KMS-11 (cell line): Measurements from ENCODE around the gene UBE4A.

ENCODE experiments used
- H2AFZ ChIP-seq: fragments of 200-600 bp; sonication (generic); 2 replicates; pipeline ENCODE4 v1.6.1; 2016; ENCODE audit warnings: antibody characterized with exemption, mixed run types, low read depth
- H3K27ac ChIP-seq: fragments of 200-600 bp; sonication (generic); 2 replicates; pipeline ENCODE4 v1.6.1; 2016; ENCODE audit warnings: mild to moderate bottlenecking, mixed run types
- H3K27me3 ChIP-seq: fragments of 200-600 bp; sonication (generic); 2 replicates; pipeline ENCODE4 v1.6.1; 2017; ENCODE audit warnings: mild to moderate bottlenecking, low read depth, mixed run types, moderate library complexity; ENCODE audit not compliant: insufficient read depth
- H3K36me3 ChIP-seq: fragments of 200-600 bp; sonication (generic); 2 replicates; pipeline ENCODE4 v1.6.1; 2017; ENCODE audit warnings: mild to moderate bottlenecking, mixed run types; ENCODE audit not compliant: insufficient read depth
- H3K4me1 ChIP-seq: fragments of 200-600 bp; sonication (generic); 2 replicates; pipeline ENCODE4 v1.6.1; 2016; ENCODE audit warnings: mild to moderate bottlenecking, low read depth, mixed run types; ENCODE audit not compliant: poor library complexity, severe bottlenecking
- H3K4me2 ChIP-seq: fragments of 200-600 bp; sonication (generic); 2 replicates; pipeline ENCODE4 v1.7.0; 2016; ENCODE audit warnings: mild to moderate bottlenecking, mixed run types
- H3K4me3 ChIP-seq: fragments of 200-600 bp; sonication (generic); IDR thresholded peaks from 2 replicates; pipeline ENCODE4 v1.6.1; 2017; ENCODE audit warnings: low read depth, low read length, mixed read lengths; ENCODE audit not compliant: insufficient read depth
- H3K79me2 ChIP-seq: fragments of 200-600 bp; sonication (generic); 2 replicates; pipeline ENCODE4 v1.6.1; 2016; ENCODE audit warnings: low read depth, mixed run types; ENCODE audit not compliant: insufficient read depth
- H3K9ac ChIP-seq: fragments of 200-600 bp; sonication (generic); 2 replicates; pipeline ENCODE4 v1.6.1; 2016; ENCODE audit warnings: mild to moderate bottlenecking, mixed run types
- H4K20me1 ChIP-seq: fragments of 200-600 bp; sonication (generic); 2 replicates; pipeline ENCODE4 v1.6.1; 2016; ENCODE audit warnings: mild to moderate bottlenecking, mixed run types; ENCODE audit not compliant: insufficient read depth
- CTCF ChIP-seq: fragments of 200-600 bp; sonication (generic); conservative IDR thresholded peaks from 2 replicates; pipeline ENCODE4 v1.6.1; 2017; ENCODE audit warnings: low read depth, mild to moderate bottlenecking, antibody characterized with exemption, low read length, moderate library complexity, mixed read lengths

UBE4A gene

DNA sequence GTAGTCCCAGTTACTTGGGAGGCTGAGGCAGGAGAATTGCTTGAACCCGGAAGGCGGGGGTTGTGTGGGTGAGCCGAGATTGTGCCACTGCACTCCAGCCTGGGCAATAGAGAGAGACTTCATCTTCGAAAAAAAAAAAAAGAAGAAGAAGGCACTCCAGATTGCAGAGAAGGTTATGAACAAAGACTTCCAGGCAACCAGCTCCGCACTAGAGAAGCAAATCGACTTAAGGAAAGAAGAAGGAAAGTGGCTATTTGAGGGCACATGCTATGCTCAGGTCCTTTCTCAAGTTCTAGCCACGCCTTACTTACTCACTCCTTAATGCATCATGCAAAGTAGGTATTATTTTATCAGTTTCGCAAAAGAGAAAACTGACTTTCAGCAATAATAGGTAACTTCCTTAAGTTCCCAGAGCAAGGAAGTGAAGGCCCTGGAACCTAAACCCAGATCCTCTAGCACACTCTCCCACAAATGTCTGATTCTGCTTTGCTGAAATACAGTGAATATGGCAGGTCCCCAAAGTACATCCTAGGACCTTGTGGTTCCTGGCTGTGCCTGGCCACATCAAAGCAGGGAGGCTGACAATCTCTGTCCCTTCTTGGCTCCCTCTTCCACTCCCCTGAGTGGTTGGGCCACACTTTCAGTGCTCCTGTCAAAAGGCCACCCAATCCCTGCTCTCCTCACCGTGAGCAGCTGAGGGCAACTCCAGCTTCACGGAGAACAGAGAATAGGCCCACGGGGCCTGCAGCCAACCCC lies 40.6 kb upstream of the UBE4A start:
- H3K79me2 ChIP-seq = no peaks in the 10 kb centered on the region
- no peaks in the 10 kb centered on the region for H3K27me3 ChIP-seq
- no peak overlapping the region for H3K27ac ChIP-seq
- no peak overlapping the region for H3K4me3 ChIP-seq
- no peak overlapping the region for H3K9ac ChIP-seq
- peaks cover 18% of the 10 kb centered on the region for H3K4me1 ChIP-seq
- no peaks in the 10 kb centered on the region for H4K20me1 ChIP-seq
- H3K36me3 ChIP-seq = no peaks in the 10 kb centered on the region
- no peak overlapping the region for H3K4me2 ChIP-seq
- no peak for TF ChIP-seq CTCF
- H2AFZ ChIP-seq = no peak overlapping the region

- Histone ChIP-seq H3K4me2 (no peak overlapping the region), H3K4me3 (no peak overlapping the region), H3K27ac (no peak overlapping the region), H4K20me1 (no peaks in the 10 kb centered on the region), H2AFZ (no peak overlapping the region), H3K9ac (no peak overlapping the region), H3K79me2 (no peaks in the 10 kb centered on the region), H3K27me3 (no peaks in the 10 kb centered on the region), H3K4me1 (peaks cover 18% of the 10 kb centered on the region), H3K36me3 (no peaks in the 10 kb centered on the region)
- TF ChIP-seq CTCF = no peak
These were observed 40.1 kb upstream of the UBE4A start for GRCh38 chr11:118319337-118319707.

DNA sequence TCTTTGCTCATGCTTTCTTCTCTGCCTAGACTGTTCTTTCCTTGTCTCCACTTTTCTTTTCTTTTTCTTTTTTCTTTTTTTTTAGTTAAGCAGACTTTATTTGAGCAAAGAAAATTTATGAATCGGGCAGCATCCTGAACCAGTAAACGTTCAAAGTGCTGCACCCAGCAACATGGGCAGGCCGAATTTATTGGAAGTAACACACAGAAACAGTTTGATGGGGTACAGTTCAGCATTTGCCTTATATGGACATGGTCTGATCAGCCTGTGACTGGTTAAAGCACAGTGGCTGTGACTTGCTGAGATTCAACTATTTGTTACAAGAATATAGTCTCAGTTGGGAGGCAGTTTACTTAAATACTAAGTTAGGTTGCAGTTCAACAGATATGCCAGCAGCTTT lies 38.9 kb upstream of the UBE4A start:
- TF ChIP-seq CTCF = no peak
- H3K4me1 ChIP-seq = peaks cover 15% of the 10 kb centered on the region
- H3K4me2 ChIP-seq = no peak overlapping the region
- no peak overlapping the region for H2AFZ ChIP-seq
- H3K27me3 ChIP-seq = no peaks in the 10 kb centered on the region
- H3K36me3 ChIP-seq = no peaks in the 10 kb centered on the region
- H3K9ac ChIP-seq = no peak overlapping the region
- H3K4me3 ChIP-seq = no peak overlapping the region
- no peaks in the 10 kb centered on the region for H3K79me2 ChIP-seq
- no peaks in the 10 kb centered on the region for H4K20me1 ChIP-seq
- no peak overlapping the region for H3K27ac ChIP-seq

- TF ChIP-seq CTCF = no peak
- Histone ChIP-seq H4K20me1 (no peaks in the 10 kb centered on the region), H3K27ac (no peak overlapping the region), H3K9ac (no peak overlapping the region), H2AFZ (no peak overlapping the region), H3K27me3 (no peaks in the 10 kb centered on the region), H3K36me3 (no peaks in the 10 kb centered on the region), H3K79me2 (no peaks in the 10 kb centered on the region), H3K4me1 (peaks cover 8% of the 10 kb centered on the region), H3K4me3 (no peak overlapping the region), H3K4me2 (no peak overlapping the region)
These were observed 37.9 kb upstream of the UBE4A start for GRCh38 chr11:118321386-118322082.
